ENCODE measurements around the gene MITF.

MITF gene

DNA sequence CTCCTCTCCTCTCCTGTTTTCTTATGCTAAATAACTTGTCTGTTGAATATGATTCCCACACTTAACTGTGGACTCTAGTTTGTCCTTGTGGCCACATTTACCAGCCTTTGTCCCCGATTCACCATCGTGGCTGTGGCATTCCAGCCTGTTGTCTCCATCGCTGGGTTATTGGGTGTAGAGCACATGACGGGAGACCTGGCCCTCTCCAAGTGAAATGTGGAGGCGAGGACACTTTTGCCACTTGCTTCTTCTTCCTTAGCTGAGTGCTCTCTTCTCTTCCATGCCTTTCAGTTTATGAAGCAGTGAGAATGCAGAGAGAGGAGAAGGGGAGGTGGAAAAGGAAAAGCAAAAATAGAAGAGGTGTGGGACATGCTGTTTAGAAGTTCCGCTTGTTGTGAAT, 198.8 kb downstream of the MITF start:
- no peak overlapping the region for H3K27ac ChIP-seq (ENCODE audit: low read depth, low read length)
- no peak overlapping the region for H3K4me3 ChIP-seq (ENCODE audit: low read length)
- no peaks in the 10 kb centered on the region for H3F3A ChIP-seq (ENCODE audit: control insufficient read depth, insufficient read depth)
- no peaks in the 10 kb centered on the region for H3K36me3 ChIP-seq (ENCODE audit: control insufficient read depth, low read length)
- H3K79me2 ChIP-seq (ENCODE audit: control insufficient read depth, low read length), result no peaks in the 10 kb centered on the region
- H3K9me2 ChIP-seq (replicated peaks; ENCODE audit: control insufficient read depth, low read length), result no peaks in the 10 kb centered on the region
- TF ChIP-seq, protein P1, sequence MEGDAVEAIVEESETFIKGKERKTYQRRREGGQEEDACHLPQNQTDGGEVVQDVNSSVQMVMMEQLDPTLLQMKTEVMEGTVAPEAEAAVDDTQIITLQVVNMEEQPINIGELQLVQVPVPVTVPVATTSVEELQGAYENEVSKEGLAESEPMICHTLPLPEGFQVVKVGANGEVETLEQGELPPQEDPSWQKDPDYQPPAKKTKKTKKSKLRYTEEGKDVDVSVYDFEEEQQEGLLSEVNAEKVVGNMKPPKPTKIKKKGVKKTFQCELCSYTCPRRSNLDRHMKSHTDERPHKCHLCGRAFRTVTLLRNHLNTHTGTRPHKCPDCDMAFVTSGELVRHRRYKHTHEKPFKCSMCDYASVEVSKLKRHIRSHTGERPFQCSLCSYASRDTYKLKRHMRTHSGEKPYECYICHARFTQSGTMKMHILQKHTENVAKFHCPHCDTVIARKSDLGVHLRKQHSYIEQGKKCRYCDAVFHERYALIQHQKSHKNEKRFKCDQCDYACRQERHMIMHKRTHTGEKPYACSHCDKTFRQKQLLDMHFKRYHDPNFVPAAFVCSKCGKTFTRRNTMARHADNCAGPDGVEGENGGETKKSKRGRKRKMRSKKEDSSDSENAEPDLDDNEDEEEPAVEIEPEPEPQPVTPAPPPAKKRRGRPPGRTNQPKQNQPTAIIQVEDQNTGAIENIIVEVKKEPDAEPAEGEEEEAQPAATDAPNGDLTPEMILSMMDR (IDR thresholded peaks at IDR 0.05; ENCODE audit: low read depth, low read length, poor library complexity, severe bottlenecking), result no peak
- TF ChIP-seq EZH2phosphoT487 (IDR thresholded peaks at IDR 0.05; ENCODE audit: borderline replicate concordance, low read length), result no peak
- H3K4me2 ChIP-seq (ENCODE audit: low read length), result no peak overlapping the region
- H4K20me1 ChIP-seq (ENCODE audit: control insufficient read depth, insufficient read depth, low read depth, low read length), result no peaks in the 10 kb centered on the region
- no peaks in the 10 kb centered on the region for H3K9me3 ChIP-seq (ENCODE audit: control insufficient read depth, insufficient read depth, low read length)
- no peaks in the 10 kb centered on the region for H3K27me3 ChIP-seq (ENCODE audit: control insufficient read depth, low read length)
- no peaks in the 10 kb centered on the region for H3K4me1 ChIP-seq (ENCODE audit: control insufficient read depth, low read length)

- Histone ChIP-seq H3K36me3 (ENCODE audit: control insufficient read depth, low read length) (no peaks in the 10 kb centered on the region), H3K79me2 (ENCODE audit: control insufficient read depth, low read length) (no peaks in the 10 kb centered on the region), H3K27ac (ENCODE audit: low read depth, low read length) (no peak overlapping the region), H4K20me1 (ENCODE audit: control insufficient read depth, insufficient read depth, low read depth, low read length) (no peaks in the 10 kb centered on the region), H3F3A (ENCODE audit: control insufficient read depth, insufficient read depth) (no peaks in the 10 kb centered on the region), H3K27me3 (ENCODE audit: control insufficient read depth, low read length) (no peaks in the 10 kb centered on the region), H3K4me3 (ENCODE audit: low read length) (no peak overlapping the region), H3K4me1 (ENCODE audit: control insufficient read depth, low read length) (no peaks in the 10 kb centered on the region), H3K4me2 (ENCODE audit: low read length) (no peak overlapping the region), H3K9me2 (replicated peaks; ENCODE audit: control insufficient read depth, low read length) (no peaks in the 10 kb centered on the region), H3K9me3 (ENCODE audit: control insufficient read depth, insufficient read depth, low read length) (no peaks in the 10 kb centered on the region)
- TF ChIP-seq EZH2phosphoT487 (IDR thresholded peaks at IDR 0.05; ENCODE audit: borderline replicate concordance, low read length), result no peak
- TF ChIP-seq, protein P1 (IDR thresholded peaks at IDR 0.05; ENCODE audit: low read depth, low read length, poor library complexity, severe bottlenecking), result no peak
Observed at GRCh38 chr3:69938931-69939330, 199.7 kb downstream of the MITF start.

DNA sequence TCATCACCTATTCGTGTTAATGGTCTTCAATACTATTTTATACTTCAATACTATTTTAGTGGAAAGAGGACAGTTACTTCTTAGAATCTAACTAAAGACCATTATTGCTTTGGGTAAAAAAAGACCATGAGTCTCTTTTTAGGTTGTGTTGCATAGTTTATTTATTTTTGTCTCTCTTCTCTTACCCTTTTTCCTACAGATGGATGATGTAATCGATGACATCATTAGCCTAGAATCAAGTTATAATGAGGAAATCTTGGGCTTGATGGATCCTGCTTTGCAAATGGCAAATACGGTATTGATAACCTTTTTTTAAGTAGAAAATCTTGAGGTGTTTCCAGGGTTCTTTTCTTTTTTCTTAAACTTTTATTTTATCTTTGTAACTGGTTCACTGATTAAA, 201.8 kb downstream of the MITF start:
- Histone ChIP-seq H4K20me1 (ENCODE audit: control insufficient read depth, insufficient read depth, low read depth, low read length) (no peaks in the 10 kb centered on the region), H3K4me3 (ENCODE audit: low read length) (no peak overlapping the region), H3K9me2 (replicated peaks; ENCODE audit: control insufficient read depth, low read length) (no peaks in the 10 kb centered on the region), H3K4me2 (ENCODE audit: low read length) (no peak overlapping the region), H3K9me3 (ENCODE audit: control insufficient read depth, insufficient read depth, low read length) (no peaks in the 10 kb centered on the region), H3K36me3 (ENCODE audit: control insufficient read depth, low read length) (no peaks in the 10 kb centered on the region), H3K27me3 (ENCODE audit: control insufficient read depth, low read length) (no peaks in the 10 kb centered on the region), H3K27ac (ENCODE audit: low read depth, low read length) (no peak overlapping the region), H3K79me2 (ENCODE audit: control insufficient read depth, low read length) (no peaks in the 10 kb centered on the region), H3F3A (ENCODE audit: control insufficient read depth, insufficient read depth) (no peaks in the 10 kb centered on the region), H3K4me1 (ENCODE audit: control insufficient read depth, low read length) (no peaks in the 10 kb centered on the region)
- no peak for TF ChIP-seq EZH2phosphoT487 (IDR thresholded peaks at IDR 0.05; ENCODE audit: borderline replicate concordance, low read length)
- TF ChIP-seq, protein P1 (IDR thresholded peaks at IDR 0.05; ENCODE audit: low read depth, low read length, poor library complexity, severe bottlenecking), result no peak
